H1 (cell line): ENCODE data around the gene NEK9. TPM values are rescaled to one million over a fixed set of nuclear protein-coding genes. Genes with fewer than 3 reads are reported as not detected.

ENCODE experiments used
- CTCF ChIA-PET: fragments of 300-600 bp; sonication (Branson Sonifier 250); formaldehyde crosslinking; loops from one replicate; lab custom pipeline; 2021; ENCODE audit not compliant: partially characterized antibody; lab: Charles Lee
- POLR2A ChIA-PET: fragments of 300-600 bp; sonication (Branson Sonifier 250); formaldehyde crosslinking; loops from one replicate; lab custom pipeline; 2021; ENCODE audit warnings: inconsistent platforms; ENCODE audit not compliant: partially characterized antibody; lab: Charles Lee
- DNase-seq, 2 experiments: peaks; one replicate each; pipeline versions ENCODE4 v3.0.0 to v3.0.0-alpha.2; 2010 to 2022; ENCODE audit warnings: low spot score in 2 of 2, low read depth in 1 of 2, mixed read lengths in 1 of 2
- FAIRE-seq: peaks from 2 replicates; lab custom pipeline; 2011; peaks lifted over from hg19 to GRCh38; lab: Jason Lieb, UNC
- H2AFZ ChIP-seq: 2 replicates; pipeline ENCODE4 v1.8.1; 2012; ENCODE audit warnings: low read length, inconsistent platforms
- H2AK5ac ChIP-seq: 2 replicates; pipeline ENCODE4 v1.6.1; 2013; ENCODE audit warnings: low read depth, low read length
- H2BK120ac ChIP-seq: replicated peaks from 2 replicates; pipeline ENCODE3; 2013; ENCODE audit warnings: low read depth, low read length, inconsistent platforms
- H2BK12ac ChIP-seq: 2 replicates; pipeline ENCODE4 v1.6.1; 2013; ENCODE audit warnings: low read depth, low read length
- H2BK15ac ChIP-seq: 2 replicates; pipeline ENCODE4 v1.6.1; 2013; ENCODE audit warnings: low read length
- H2BK20ac ChIP-seq: 2 replicates; pipeline ENCODE4 v1.6.1; 2013; ENCODE audit warnings: low read length
- H2BK5ac ChIP-seq: 2 replicates; pipeline ENCODE4 v1.6.1; 2013; ENCODE audit warnings: low read depth, low read length
- H3K14ac ChIP-seq: 2 replicates; pipeline ENCODE4 v1.6.1; 2013; ENCODE audit warnings: inconsistent platforms; ENCODE audit not compliant: insufficient read length
- H3K18ac ChIP-seq: 2 replicates; pipeline ENCODE4 v1.6.1; 2013; ENCODE audit warnings: low read length; ENCODE audit errors: extremely low read depth
- H3K23ac ChIP-seq: 2 replicates; pipeline ENCODE4 v1.6.1; 2013; ENCODE audit warnings: inconsistent platforms; ENCODE audit not compliant: insufficient read length
- H3K23me2 ChIP-seq: 2 replicates; pipeline ENCODE4 v1.6.1; 2013; ENCODE audit warnings: low read depth, low read length
- H3K27ac ChIP-seq: 2 replicates; pipeline ENCODE4 v1.6.1; 2011; ENCODE audit warnings: low read depth, low read length, inconsistent platforms
- H3K27me3 ChIP-seq, 4 experiments: replicated peaks in 1 of 4; 1 replicate in 1 of 4; 2 replicates in 3 of 4; pipeline versions ENCODE4 v1.6.1 to v1.8.1; 2011 to 2013; ENCODE audit warnings: low read length in 3 of 4, mild to moderate bottlenecking in 3 of 4, inconsistent platforms in 2 of 4, mixed read lengths in 2 of 4, moderate library complexity in 1 of 4; ENCODE audit not compliant: control insufficient read depth in 3 of 4, insufficient read depth in 3 of 4; ENCODE audit errors: extremely low read depth in 1 of 4
- H3K36me3 ChIP-seq, 4 experiments: 2 replicates each; pipeline versions ENCODE4 v1.6.1 to v1.8.1; 2011 to 2013; ENCODE audit warnings: mild to moderate bottlenecking in 4 of 4, low read length in 3 of 4, moderate library complexity in 2 of 4, control low read depth in 1 of 4, inconsistent platforms in 1 of 4; ENCODE audit not compliant: insufficient read depth in 4 of 4, control insufficient read depth in 2 of 4
- H3K4ac ChIP-seq: replicated peaks from 2 replicates; pipeline ENCODE3; 2013; ENCODE audit warnings: low read length, low read depth, mixed read lengths, inconsistent platforms; ENCODE audit not compliant: insufficient read length
- H3K4me1 ChIP-seq, 4 experiments: replicated peaks in 1 of 4; 1 replicate in 1 of 4; 2 replicates in 3 of 4; pipeline versions ENCODE4 v1.6.1 to v1.8.1; 2011 to 2013; ENCODE audit warnings: low read length in 3 of 4, inconsistent platforms in 2 of 4, mixed read lengths in 1 of 4; ENCODE audit not compliant: insufficient read depth in 4 of 4, control insufficient read depth in 3 of 4
- H3K4me2 ChIP-seq, 2 experiments: 2 replicates each; pipeline versions ENCODE4 v1.6.1 to v1.8.1; 2011 to 2013; ENCODE audit warnings: low read depth in 2 of 2, low read length in 2 of 2, control low read depth in 1 of 2, inconsistent platforms in 1 of 2, mild to moderate bottlenecking in 1 of 2; ENCODE audit not compliant: insufficient read depth in 1 of 2
- H3K4me3 ChIP-seq, 4 experiments: fragments of 200-600, 300-600 bp in 1 of 4; sonication (generic), shearing (Covaris generic), sonication (Bioruptor Twin) in 1 of 4; 2 replicates each; pipeline versions ENCODE4 v1.5.1 to v1.8.1; 2011 to 2016; ENCODE audit warnings: low read length in 4 of 4, low read depth in 3 of 4, control low read depth in 2 of 4, inconsistent platforms in 2 of 4, mild to moderate bottlenecking in 2 of 4, mixed read lengths in 1 of 4, moderate library complexity in 1 of 4; ENCODE audit not compliant: insufficient read depth in 2 of 4; ENCODE audit errors: extremely low read depth in 1 of 4
- H3K56ac ChIP-seq: replicated peaks from 2 replicates; pipeline ENCODE3; 2013; ENCODE audit warnings: low read depth, mild to moderate bottlenecking, mixed read lengths, low read length, inconsistent platforms; ENCODE audit not compliant: insufficient read length
- H3K79me1 ChIP-seq: 2 replicates; pipeline ENCODE4 v1.6.1; 2013; ENCODE audit warnings: low read depth, low read length, control low read depth
- H3K79me2 ChIP-seq, 2 experiments: 2 replicates each; pipeline versions ENCODE4 v1.6.1 to v1.8.1; 2012 to 2013; ENCODE audit warnings: low read length in 2 of 2, mild to moderate bottlenecking in 2 of 2, inconsistent platforms in 1 of 2; ENCODE audit not compliant: insufficient read depth in 2 of 2, control insufficient read depth in 1 of 2
- H3K9ac ChIP-seq, 4 experiments: replicated peaks in 1 of 4; 1 replicate in 1 of 4; 2 replicates in 3 of 4; pipeline versions ENCODE4 v1.6.1 to v1.8.1; 2011 to 2013; ENCODE audit warnings: low read depth in 3 of 4, low read length in 3 of 4, control low read depth in 2 of 4, mild to moderate bottlenecking in 2 of 4, moderate library complexity in 2 of 4, inconsistent platforms in 1 of 4; ENCODE audit errors: extremely low read depth in 1 of 4
- H3K9me3 ChIP-seq, 2 experiments: 2 replicates each; pipeline versions ENCODE4 v1.6.1 to v1.8.1; 2012 to 2013; ENCODE audit warnings: mild to moderate bottlenecking in 2 of 2, moderate library complexity in 2 of 2, control low read depth in 1 of 2, inconsistent platforms in 1 of 2, low read depth in 1 of 2, low read length in 1 of 2, mixed read lengths in 1 of 2; ENCODE audit not compliant: insufficient read depth in 2 of 2
- H4K20me1 ChIP-seq, 2 experiments: replicated peaks in 1 of 2; 2 replicates each; pipeline versions ENCODE3 to v1.8.1; 2011 to 2013; ENCODE audit warnings: inconsistent platforms in 2 of 2, low read length in 2 of 2, mild to moderate bottlenecking in 1 of 2; ENCODE audit not compliant: insufficient read depth in 2 of 2, control insufficient read depth in 1 of 2
- H4K5ac ChIP-seq: 2 replicates; pipeline ENCODE4 v1.6.1; 2013; ENCODE audit warnings: low read length, low read depth, mixed read lengths, inconsistent platforms; ENCODE audit not compliant: insufficient read length
- H4K8ac ChIP-seq: 2 replicates; pipeline ENCODE4 v1.8.0; 2013; ENCODE audit warnings: mild to moderate bottlenecking, moderate library complexity, low read length, inconsistent platforms; ENCODE audit not compliant: insufficient read depth; ENCODE audit errors: extremely low read depth
- H4K91ac ChIP-seq: replicated peaks from 2 replicates; pipeline ENCODE3; 2013; ENCODE audit warnings: low read length, mixed read lengths, inconsistent platforms; ENCODE audit not compliant: insufficient read length
- BRCA1 ChIP-seq: IDR thresholded peaks from 2 replicates; pipeline ENCODE4 v1.6.1; 2012; ENCODE audit warnings: low read depth, low read length, improper control_type of control experiment
- EP300 ChIP-seq, 2 experiments: IDR thresholded peaks; 1 replicate in 1 of 2; 2 replicates in 1 of 2; pipeline ENCODE4 v1.6.1; 2011 to 2012; ENCODE audit warnings: low read depth in 2 of 2, low read length in 2 of 2, mild to moderate bottlenecking in 2 of 2, borderline replicate concordance in 1 of 2, inconsistent platforms in 1 of 2, moderate library complexity in 1 of 2
- HDAC6 ChIP-seq: IDR thresholded peaks from one replicate; pipeline ENCODE4 v1.7.1; 2012; ENCODE audit warnings: low read depth, mild to moderate bottlenecking, inconsistent platforms, low read length, moderate library complexity
- USF2 ChIP-seq: IDR thresholded peaks from 2 replicates; pipeline ENCODE4 v1.6.1; 2011; ENCODE audit warnings: low read length, improper control_type of control experiment
- ZNF274 ChIP-seq: IDR thresholded peaks from 2 replicates; pipeline ENCODE4 v1.7.0; 2012; ENCODE audit warnings: low read length, borderline replicate concordance; ENCODE audit errors: extremely low read depth
- WGBS, 2 experiments: shearing (Covaris generic) in 1 of 2; methylation state at CpG; one replicate each; pipeline versions ENCODE4 v1.1.6 to v1.1.7; 2013 to 2015; ENCODE audit warnings: low lambda C conversion rate in 2 of 2, mixed read lengths in 2 of 2, inconsistent platforms in 1 of 2, low coverage in 1 of 2, missing lambda C conversion rate in 1 of 2; ENCODE audit not compliant: insufficient replicate concordance in 2 of 2, insufficient coverage in 1 of 2, insufficient read length in 1 of 2; ENCODE audit errors: extremely low coverage in 1 of 2, missing lambda C conversion rate in 1 of 2; 5-methylcytosine and 5-hydroxymethylcytosine counted together
- polyA plus RNA-seq, 7 experiments: library from polyadenylated mRNA; depleted of rRNA in 3 of 7; stranded (reverse) in 5 of 7; unstranded in 2 of 7; fragments of >200 nt in 5 of 7; fragments of 200-250 nt in 2 of 7; gene quantifications; 1 replicate in 5 of 7; 2 replicates in 1 of 7; 4 replicates in 1 of 7; pipeline versions ENCODE4 v1.2.1 to v1.2.3, GENCODE V29; 2011 to 2013; ENCODE audit warnings: missing spikeins in 2 of 7, mixed read lengths in 2 of 7
- total RNA-seq: library from RNA; stranded (reverse); fragmentation: NEBNext Ultra II Directional; extraction: Animal tissue kit (Norgen Biotek cat#: 25700); gene quantifications from 2 replicates; pipeline ENCODE4 v1.2.1, GENCODE V29; 2021

Gene NEK9
- total and polyA plus RNA-seq, 2 of the 8 experiments (the other 6 are each of a cell fraction or from before 2014, with no cell fraction given), result 16.0 to 43.6 TPM

GRCh38 chr14:75133597-75133996, 6.7 kb upstream of the NEK9 start:
- Histone ChIP-seq H3K27me3 (no peaks in the 10 kb centered on the region), H2BK120ac (no peak overlapping the region), H2AK5ac (no peak overlapping the region), H4K5ac (no peak overlapping the region), H3K14ac (no peak overlapping the region), H2AFZ (no peak overlapping the region), H3K9me3 (peaks cover 0 to 8% of the 10 kb centered on the region in 2 experiments; a peak in 2 of 4 replicates), H2BK20ac (no peak overlapping the region), H3K4me1 (no peaks in the 10 kb centered on the region), H3K79me2 (peaks cover 0 to 4% of the 10 kb centered on the region in 2 experiments; a peak in 1 of 4 replicates), H3K4me2 (no peak overlapping the region), H3K4me3 (no peak overlapping the region), H3K23ac (no peak overlapping the region), H3K27ac (no peak overlapping the region), H2BK12ac (no peak overlapping the region), H3K18ac (no peak overlapping the region), H3K36me3 (peaks cover 2 to 26% (median 15%) of the 10 kb centered on the region in 4 experiments), H2BK15ac (no peak overlapping the region), H3K9ac (no peak overlapping the region), H2BK5ac (no peak overlapping the region), H4K8ac (no peak overlapping the region), H3K23me2 (no peaks in the 10 kb centered on the region), H3K79me1 (no peaks in the 10 kb centered on the region), H3K56ac (no peak overlapping the region), H4K20me1 (no peaks in the 10 kb centered on the region), H4K91ac (no peak overlapping the region), H3K4ac (no peak overlapping the region)
- CTCF ChIA-PET, result interaction anchor here (0.8 to 11.2 kb wide), 5 partner anchors 11 to 174 kb away, joined by 3 to 105 read pairs (median 3); no protein-coding TSS in a partner anchor
- WGBS, 2 experiments, result 69% methylated on average over 2 of the region's 2 CpGs; no CpG with 5 or more reads in 1 of the 2 experiments
- no peak for FAIRE-seq
- TF ChIP-seq HDAC6 (no peak), EP300 (IDR thresholded peaks at IDR 0.05; ENCODE audit: borderline replicate concordance in 1 of 2, low read depth in 2 of 2, low read length in 2 of 2) (no peak), ZNF274 (no peak), USF2 (no peak), BRCA1 (no peak)
- POLR2A ChIA-PET, result interaction anchor here (0.7 kb wide), 1 partner anchor 309 kb away, joined by 3 read pairs; no protein-coding TSS in a partner anchor
- DNase-seq, result no peak
